Measurements from ENCODE around the gene RMRP. TPM values are rescaled to one million over a fixed set of nuclear protein-coding genes. Genes with fewer than 3 reads are reported as not detected.

The RMRP gene
- total RNA-seq, 1 experiment from 2014 or later, result 13,506 TPM

GRCh38 chr9:35617548-35617947 lies 40.3 kb downstream of the RMRP start:
- H3K79me2 ChIP-seq (ENCODE audit: low read depth), result no peaks in the 10 kb centered on the region
- no peak for TF ChIP-seq EZH2 (IDR thresholded peaks at IDR 0.05; ENCODE audit: low read depth)
- no peak for TF ChIP-seq CTCF (conservative IDR thresholded peaks at IDR 0.05)
- BruUV-seq (replicated peaks), result no TSS peak
- POLR2A ChIA-PET (ENCODE audit: unreplicated experiment), result no interaction called here
- intact Hi-C loops (cut with micrococcal nuclease; ENCODE audit: unreplicated experiment), result no loop called here
- no peak overlapping the region for H2AFZ ChIP-seq
- no peaks in the 10 kb centered on the region for H3K27me3 ChIP-seq (ENCODE audit: insufficient read depth, low read depth)
- no peak overlapping the region for H3K4me2 ChIP-seq
- CTCF ChIA-PET, result no interaction called here
- H3F3A ChIP-seq (ENCODE audit: insufficient read depth, low read depth), result no peaks in the 10 kb centered on the region
- no peak overlapping the region for H3K4me3 ChIP-seq
- H3K4me1 ChIP-seq (replicated peaks; ENCODE audit: insufficient read depth), result no peaks in the 10 kb centered on the region
- DNase-seq, result no peak
- no peaks in the 10 kb centered on the region for H3K36me3 ChIP-seq (ENCODE audit: low read depth)
- no peak overlapping the region for H3K27ac ChIP-seq
- H3K9me2 ChIP-seq (ENCODE audit: insufficient read depth), result no peaks in the 10 kb centered on the region
- no peaks in the 10 kb centered on the region for H4K20me1 ChIP-seq (ENCODE audit: insufficient read depth)
- H3K9me3 ChIP-seq (ENCODE audit: insufficient read depth, low read depth), result no peaks in the 10 kb centered on the region

GRCh38 chr9:35616681-35617459 lies 40.9 kb downstream of the RMRP start:
- no peak overlapping the region for H2AFZ ChIP-seq
- H3K4me2 ChIP-seq, result no peak overlapping the region
- no peaks in the 10 kb centered on the region for H3K79me2 ChIP-seq (ENCODE audit: low read depth)
- ChIA-PET POLR2A (ENCODE audit: unreplicated experiment) (no interaction called here), CTCF (no interaction called here)
- H3K36me3 ChIP-seq (ENCODE audit: low read depth), result no peaks in the 10 kb centered on the region
- H3K9me3 ChIP-seq (ENCODE audit: insufficient read depth, low read depth), result no peaks in the 10 kb centered on the region
- H3K27me3 ChIP-seq (ENCODE audit: insufficient read depth, low read depth), result no peaks in the 10 kb centered on the region
- H4K20me1 ChIP-seq (ENCODE audit: insufficient read depth), result no peaks in the 10 kb centered on the region
- H3K4me3 ChIP-seq, result no peak overlapping the region
- H3K27ac ChIP-seq, result no peak overlapping the region
- H3K9me2 ChIP-seq (ENCODE audit: insufficient read depth), result no peaks in the 10 kb centered on the region
- BruUV-seq (replicated peaks), result no TSS peak
- intact Hi-C loops (cut with micrococcal nuclease; ENCODE audit: unreplicated experiment), result no loop called here
- DNase-seq, result no peak
- no peaks in the 10 kb centered on the region for H3K4me1 ChIP-seq (replicated peaks; ENCODE audit: insufficient read depth)
- no peak for TF ChIP-seq CTCF (conservative IDR thresholded peaks at IDR 0.05)
- TF ChIP-seq EZH2 (IDR thresholded peaks at IDR 0.05; ENCODE audit: low read depth), result no peak
- no peaks in the 10 kb centered on the region for H3F3A ChIP-seq (ENCODE audit: insufficient read depth, low read depth)

GRCh38 chr9:35615981-35616680 lies 41.7 kb downstream of the RMRP start:
- Histone ChIP-seq H3K4me2 (no peak overlapping the region), H3K9me2 (ENCODE audit: insufficient read depth) (no peaks in the 10 kb centered on the region), H3K27me3 (ENCODE audit: insufficient read depth, low read depth) (no peaks in the 10 kb centered on the region), H3K9me3 (ENCODE audit: insufficient read depth, low read depth) (no peaks in the 10 kb centered on the region), H3F3A (ENCODE audit: insufficient read depth, low read depth) (no peaks in the 10 kb centered on the region), H3K27ac (no peak overlapping the region), H3K36me3 (ENCODE audit: low read depth) (no peaks in the 10 kb centered on the region), H2AFZ (no peak overlapping the region), H4K20me1 (ENCODE audit: insufficient read depth) (no peaks in the 10 kb centered on the region), H3K4me1 (replicated peaks; ENCODE audit: insufficient read depth) (no peaks in the 10 kb centered on the region), H3K4me3 (no peak overlapping the region), H3K79me2 (ENCODE audit: low read depth) (no peaks in the 10 kb centered on the region)
- CTCF ChIA-PET, result no interaction called here
- POLR2A ChIA-PET (ENCODE audit: unreplicated experiment), result no interaction called here
- intact Hi-C loops (cut with micrococcal nuclease; ENCODE audit: unreplicated experiment), result no loop called here
- no TSS peak for BruUV-seq (replicated peaks)
- no peak for DNase-seq
- TF ChIP-seq EZH2 (IDR thresholded peaks at IDR 0.05; ENCODE audit: low read depth), result no peak
- no peak for TF ChIP-seq CTCF (conservative IDR thresholded peaks at IDR 0.05)

Measured in PC-9 (cell line).